CD4-positive, alpha-beta T cell treated with Interleukin-6 at 100 ng/mL for 8 hours (primary cell): ENCODE data around the gene SRC.

Experiments used
- DNase-seq: peaks from one replicate; pipeline ENCODE4 v3.0.0-alpha.2; 2020; ENCODE audit warnings: mixed read lengths, low spot score

Gene SRC

GRCh38 chr20:37395921-37396415 is 50.0 kb downstream of the SRC start:
- DNase-seq = no peak

GRCh38 chr20:37396416-37397075 is 50.6 kb downstream of the SRC start:
- no peak for DNase-seq

- DNase-seq = no peak
Observed at GRCh38 chr20:37397076-37397953, 51.4 kb downstream of the SRC start.

- DNase-seq = no peak
Observed at GRCh38 chr20:37397954-37398749, 52.2 kb downstream of the SRC start.

GRCh38 chr20:37398750-37399621 is 53.0 kb downstream of the SRC start:
- DNase-seq = no peak

- DNase-seq = no peak
Observed at GRCh38 chr20:37401282-37401929, 55.5 kb downstream of the SRC start.

GRCh38 chr20:37401930-37402675 is 56.2 kb downstream of the SRC start:
- no peak for DNase-seq

- DNase-seq = no peak
Observed at GRCh38 chr20:37403107-37404033, 57.4 kb downstream of the SRC start.

- no peak for DNase-seq
Observed at GRCh38 chr20:37404461-37404890, 58.5 kb downstream of the SRC start.

GRCh38 chr20:37405351-37405897 is 59.5 kb downstream of the SRC start:
- DNase-seq = no peak

GRCh38 chr20:37406010-37406998 is 60.4 kb downstream of the SRC start:
- no peak for DNase-seq

- DNase-seq = no peak
Observed at GRCh38 chr20:37407019-37407566, 61.2 kb downstream of the SRC start.

GRCh38 chr20:37407573-37408002 is 61.6 kb downstream of the SRC start:
- DNase-seq = no peak

GRCh38 chr20:37408302-37409193 is 62.6 kb downstream of the SRC start:
- DNase-seq = no peak

- no peak for DNase-seq
Observed at GRCh38 chr20:37411408-37412219, 65.7 kb downstream of the SRC start.
